Uterus (tissue), 2 donors: ENCODE measurements around the gene DMD.

Experiments used
- CTCF ChIP-seq, 4 experiments: fragments of 200-600 bp in 2 of 4; fragments of 450-650 bp in 2 of 4; sonication (generic) in 2 of 4; IDR thresholded peaks; one replicate each; pipeline ENCODE4 v1.5.1; 2016 to 2019; ENCODE audit warnings: antibody characterized with exemption in 4 of 4, mild to moderate bottlenecking in 2 of 4, moderate library complexity in 1 of 4
- POLR2A ChIP-seq, 2 donors: fragments of 450-650 bp; IDR thresholded peaks; one replicate each; pipeline ENCODE4 v1.6.1; 2016; ENCODE audit warnings: antibody characterized with exemption in 2 of 2, mild to moderate bottlenecking in 1 of 2, moderate library complexity in 1 of 2

- no peak for TF ChIP-seq CTCF (IDR thresholded peaks at IDR 0.05)
- TF ChIP-seq POLR2A (IDR thresholded peaks at IDR 0.05): no peak
Observed at GRCh38 chrX:31551913-31552312, 1659.4 kb downstream of the DMD start.
